ENCODE measurements around the gene MS4A4A. TPM values are rescaled to one million over a fixed set of nuclear protein-coding genes. Genes with fewer than 3 reads are reported as not detected.
A peak's percentile ranks its signal among the peaks of the same experiment; 100 is the strongest.

The MS4A4A gene
- total RNA-seq, 8 experiments from 2014 or later: 0.14 to 0.33 TPM; not detected in 6

- in situ Hi-C loops (cut with MboI; ENCODE audit: low pct_unique_long_range_greater_than_20kb in 2 of 9, low sequenced_read_pairs in 9 of 9, unreplicated experiment in 9 of 9): no loop called here
- no peaks in the 10 kb centered on the region for H3K4me1 ChIP-seq (replicated peaks in 1 of 2)
- H3K27ac ChIP-seq: no peak overlapping the region
- ATAC-seq (replicated peaks in 6 of 8): no peak
- 0 to 80% (median 30%) methylated on average over 1 to 3 of the region's 3 CpGs; no CpG with 5 or more reads in 2 of the 10 experiments for WGBS, 10 experiments
- no peak overlapping the region for H3K4me3 ChIP-seq
These were observed 58.9 kb downstream of the MS4A4A start for GRCh38 chr11:60339356-60339755.

GRCh38 chr11:60343094-60343704 lies 62.7 kb downstream of the MS4A4A start:
- Histone ChIP-seq H3K4me3 (no peak overlapping the region), H3K4me1 (replicated peaks in 1 of 2) (no peaks in the 10 kb centered on the region), H3K27ac (no peak overlapping the region)
- 25 to 100% (median 75%) methylated on average over 3 to 10 of the region's 10 CpGs; no CpG with 5 or more reads in 1 of the 10 experiments for WGBS, 10 experiments
- no peak for ATAC-seq (replicated peaks in 6 of 8)
- in situ Hi-C loops (cut with MboI; ENCODE audit: low pct_unique_long_range_greater_than_20kb in 2 of 9, low sequenced_read_pairs in 9 of 9, unreplicated experiment in 9 of 9): no loop called here

GRCh38 chr11:60344146-60344545 lies 63.7 kb downstream of the MS4A4A start:
- ATAC-seq (replicated peaks in 6 of 8): no peak
- Histone ChIP-seq H3K4me3 (no peak overlapping the region), H3K27ac (no peak overlapping the region), H3K4me1 (replicated peaks in 1 of 2) (no peaks in the 10 kb centered on the region)
- in situ Hi-C loops (cut with MboI; ENCODE audit: low pct_unique_long_range_greater_than_20kb in 2 of 9, low sequenced_read_pairs in 9 of 9, unreplicated experiment in 9 of 9): no loop called here
- WGBS, 10 experiments: 57 to 100% (median 72%) methylated on average over 1 to 2 of the region's 2 CpGs; no CpG with 5 or more reads in 4 of the 10 experiments

- Histone ChIP-seq H3K4me1 (replicated peaks in 1 of 2) (no peaks in the 10 kb centered on the region), H3K27ac (no peak overlapping the region), H3K4me3 (no peak overlapping the region)
- in situ Hi-C loops (cut with MboI; ENCODE audit: low pct_unique_long_range_greater_than_20kb in 2 of 9, low sequenced_read_pairs in 9 of 9, unreplicated experiment in 9 of 9): no loop called here
- peak in 3 of 8 experiments; percentile 15 to 30 (median 19) for ATAC-seq (replicated peaks in 6 of 8)
These were observed 65.0 kb downstream of the MS4A4A start for GRCh38 chr11:60345489-60345888.

- in situ Hi-C loops (cut with MboI; ENCODE audit: low pct_unique_long_range_greater_than_20kb in 2 of 9, low sequenced_read_pairs in 9 of 9, unreplicated experiment in 9 of 9): no loop called here
- no peaks in the 10 kb centered on the region for H3K4me1 ChIP-seq (replicated peaks in 1 of 2)
- ATAC-seq (replicated peaks in 6 of 8): no peak
- H3K27ac ChIP-seq: no peak overlapping the region
- WGBS, 10 experiments: 27 to 100% (median 69%) methylated on average over 1 to 2 of the region's 2 CpGs; no CpG with 5 or more reads in 1 of the 10 experiments
- H3K4me3 ChIP-seq: no peak overlapping the region
These were observed 66.8 kb downstream of the MS4A4A start for GRCh38 chr11:60347084-60347797.

GRCh38 chr11:60348116-60348515 lies 67.7 kb downstream of the MS4A4A start:
- peak in 2 of 8 experiments; percentile 44 to 56 for ATAC-seq (replicated peaks in 6 of 8)
- WGBS, 10 experiments: 17 to 100% (median 76%) methylated on average over 1 to 2 of the region's 2 CpGs; no CpG with 5 or more reads in 3 of the 10 experiments

GRCh38 chr11:60349990-60350389 lies 69.5 kb downstream of the MS4A4A start:
- no peak for ATAC-seq (replicated peaks in 6 of 8)
- 0 to 100% (median 60%) methylated on average over 1 of the region's 1 CpG; no CpG with 5 or more reads in 1 of the 10 experiments for WGBS, 10 experiments
- no peaks in the 10 kb centered on the region for H3K4me1 ChIP-seq (replicated peaks in 1 of 2)
- in situ Hi-C loops (cut with MboI; ENCODE audit: low pct_unique_long_range_greater_than_20kb in 2 of 9, low sequenced_read_pairs in 9 of 9, unreplicated experiment in 9 of 9): loop anchor here in 4 of 9 experiments (25.0 kb wide), 1 partner anchor 262 kb away; no protein-coding TSS in a partner anchor
- no peak overlapping the region for H3K4me3 ChIP-seq
- no peak overlapping the region for H3K27ac ChIP-seq

More at GRCh38 chr11:60348116-60348515, 67.7 kb downstream of the MS4A4A start:
- Histone ChIP-seq H3K4me1 (replicated peaks in 1 of 2) (no peaks in the 10 kb centered on the region), H3K27ac (no peak overlapping the region), H3K4me3 (no peak overlapping the region)
- in situ Hi-C loops (cut with MboI; ENCODE audit: low pct_unique_long_range_greater_than_20kb in 2 of 9, low sequenced_read_pairs in 9 of 9, unreplicated experiment in 9 of 9): no loop called here

- in situ Hi-C loops (cut with MboI; ENCODE audit: low pct_unique_long_range_greater_than_20kb in 2 of 9, low sequenced_read_pairs in 9 of 9, unreplicated experiment in 9 of 9): loop anchor here in 4 of 9 experiments (25.0 kb wide), 1 partner anchor 255 kb away; no protein-coding TSS in a partner anchor
- WGBS, 10 experiments: 0 to 74% (median 14%) methylated on average over 1 to 2 of the region's 2 CpGs; no CpG with 5 or more reads in 1 of the 10 experiments
These were observed 77.3 kb downstream of the MS4A4A start for GRCh38 chr11:60357771-60358170.

More at GRCh38 chr11:60357771-60358170, 77.3 kb downstream of the MS4A4A start:
- no peak for ATAC-seq (replicated peaks in 6 of 8)
- Histone ChIP-seq H3K4me1 (replicated peaks in 1 of 2) (no peaks in the 10 kb centered on the region), H3K27ac (no peak overlapping the region), H3K4me3 (no peak overlapping the region)

Other genes starting within 250 kb of the MS4A4A start
- under 1 TPM in 1 of 8 experiments, not detected in 7; 0.08 TPM for gene OOSP2, start 240.3 kb upstream of the MS4A4A start, total RNA-seq
- gene MS4A3, start 224.0 kb upstream of the MS4A4A start, total RNA-seq: under 1 TPM in 1 of 8 experiments, not detected in 7; 0.33 TPM
- under 1 TPM in 4 of 8 experiments, not detected in 4; 0.09 to 0.52 (median 0.14) TPM for gene MS4A2, start 192.0 kb upstream of the MS4A4A start, total RNA-seq
- 1 to 10 TPM in 1 of 8 experiments, under 1 TPM in 4, not detected in 3; 0.13 to 1.6 (median 0.36) TPM for gene MS4A6A, start 97.6 kb upstream of the MS4A4A start, total RNA-seq
- gene MS4A4E, start 37.5 kb upstream of the MS4A4A start, total RNA-seq: under 1 TPM in 1 of 8 experiments, not detected in 7; 0.81 TPM
- not detected for gene MS4A6E, start 46.6 kb downstream of the MS4A4A start, total RNA-seq
- gene MS4A7, start 97.9 kb downstream of the MS4A4A start, total RNA-seq: 1 to 10 TPM in 1 of 8 experiments, under 1 TPM in 4, not detected in 3; 0.05 to 1.0 (median 0.24) TPM
- under 1 TPM in 4 of 8 experiments, not detected in 4; 0.21 to 0.43 (median 0.26) TPM for gene MS4A14, start 115.8 kb downstream of the MS4A4A start, total RNA-seq
- not detected for gene MS4A5, start 148.9 kb downstream of the MS4A4A start, total RNA-seq
- 1 to 10 TPM in 1 of 8 experiments, under 1 TPM in 2, not detected in 5; 0.31 to 1.0 (median 0.90) TPM for gene MS4A1, start 175.2 kb downstream of the MS4A4A start, total RNA-seq
- gene MS4A12, start 212.1 kb downstream of the MS4A4A start, total RNA-seq: under 1 TPM in 1 of 8 experiments, not detected in 7; 0.43 TPM
- gene MS4A13, start 234.7 kb downstream of the MS4A4A start, total RNA-seq: not detected